ENCODE data around the gene RBM26.

GRCh38 chr13:79451500-79451962, 45.5 kb upstream of the RBM26 start:
- TF ChIP-seq, protein P1, sequence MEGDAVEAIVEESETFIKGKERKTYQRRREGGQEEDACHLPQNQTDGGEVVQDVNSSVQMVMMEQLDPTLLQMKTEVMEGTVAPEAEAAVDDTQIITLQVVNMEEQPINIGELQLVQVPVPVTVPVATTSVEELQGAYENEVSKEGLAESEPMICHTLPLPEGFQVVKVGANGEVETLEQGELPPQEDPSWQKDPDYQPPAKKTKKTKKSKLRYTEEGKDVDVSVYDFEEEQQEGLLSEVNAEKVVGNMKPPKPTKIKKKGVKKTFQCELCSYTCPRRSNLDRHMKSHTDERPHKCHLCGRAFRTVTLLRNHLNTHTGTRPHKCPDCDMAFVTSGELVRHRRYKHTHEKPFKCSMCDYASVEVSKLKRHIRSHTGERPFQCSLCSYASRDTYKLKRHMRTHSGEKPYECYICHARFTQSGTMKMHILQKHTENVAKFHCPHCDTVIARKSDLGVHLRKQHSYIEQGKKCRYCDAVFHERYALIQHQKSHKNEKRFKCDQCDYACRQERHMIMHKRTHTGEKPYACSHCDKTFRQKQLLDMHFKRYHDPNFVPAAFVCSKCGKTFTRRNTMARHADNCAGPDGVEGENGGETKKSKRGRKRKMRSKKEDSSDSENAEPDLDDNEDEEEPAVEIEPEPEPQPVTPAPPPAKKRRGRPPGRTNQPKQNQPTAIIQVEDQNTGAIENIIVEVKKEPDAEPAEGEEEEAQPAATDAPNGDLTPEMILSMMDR (IDR thresholded peaks at IDR 0.05): no peak
- no peak for TF ChIP-seq ZFX (IDR thresholded peaks at IDR 0.05; ENCODE audit: borderline replicate concordance)
